Measurements from ENCODE around the gene HEXB. TPM values are rescaled to one million over a fixed set of nuclear protein-coding genes. Genes with fewer than 3 reads are reported as not detected.

The HEXB gene
- total RNA-seq (113 TPM), polyA plus RNA-seq (ENCODE audit: insufficient read depth, low read depth, low replicate concordance) (184 TPM)
- long read RNA-seq, donor 1, transcript HEXB-201 (14 exons, 1,901 nt) = major isoform, 18 of 42 reads
- long read RNA-seq, donor 1, transcript HEXB-209 (6 exons, 1,684 nt) = minor isoform, 5 of 42 reads
- long read RNA-seq, donor 1, partial matches to known transcripts = 16 of 42 reads
- long read RNA-seq, donor 1, other reads (novel, unspliced or antisense) = 0 of 42 reads
- long read RNA-seq, donor 2, transcript HEXB-201 (14 exons, 1,901 nt) = major isoform, 24 of 44 reads
- long read RNA-seq, donor 2, partial matches to known transcripts = 18 of 44 reads
- long read RNA-seq, donor 2, other reads (novel, unspliced or antisense) = 0 of 44 reads
- long read RNA-seq, donor 3, transcript HEXB-201 (14 exons, 1,901 nt) = major isoform, 52 of 89 reads
- long read RNA-seq, donor 3, partial matches to known transcripts = 32 of 89 reads
- long read RNA-seq, donor 3, other reads (novel, unspliced or antisense) = 0 of 89 reads
- long read RNA-seq, donor 4, transcript HEXB-201 (14 exons, 1,901 nt) = major isoform, 29 of 38 reads
- long read RNA-seq, donor 4, partial matches to known transcripts = 5 of 38 reads
- long read RNA-seq, donor 4, other reads (novel, unspliced or antisense) = 0 of 38 reads
- long read RNA-seq, donor 5, partial matches to known transcripts = 0 of 3 reads
- long read RNA-seq, donor 5, other reads (novel, unspliced or antisense) = 0 of 3 reads
- long read RNA-seq, donor 6, transcript HEXB-201 (14 exons, 1,901 nt) = major isoform, 13 of 34 reads
- long read RNA-seq, donor 6, partial matches to known transcripts = 7 of 34 reads
- long read RNA-seq, donor 6, other reads (novel, unspliced or antisense) = 13 of 34 reads
- long read RNA-seq, donor 7, transcript HEXB-201 (14 exons, 1,901 nt) = major isoform, 84 of 99 reads
- long read RNA-seq, donor 7, partial matches to known transcripts = 8 of 99 reads
- long read RNA-seq, donor 7, other reads (novel, unspliced or antisense) = 2 of 99 reads
- long read RNA-seq, donor 8, transcript HEXB-209 (6 exons, 1,684 nt) = minor isoform, 9 of 57 reads
- long read RNA-seq, donor 8, transcript HEXB-201 (14 exons, 1,901 nt) = major isoform, 28 of 57 reads
- long read RNA-seq, donor 8, partial matches to known transcripts = 7 of 57 reads
- long read RNA-seq, donor 8, other reads (novel, unspliced or antisense) = 7 of 57 reads
- long read RNA-seq, donor 9, transcript HEXB-201 (14 exons, 1,901 nt) = major isoform, 12 of 15 reads
- long read RNA-seq, donor 9, partial matches to known transcripts = 0 of 15 reads
- long read RNA-seq, donor 9, other reads (novel, unspliced or antisense) = 0 of 15 reads
- long read RNA-seq, donor 10, transcript HEXB-205 (3 exons, 806 nt) = minor isoform, 5 of 76 reads
- long read RNA-seq, donor 10, transcript HEXB-201 (14 exons, 1,901 nt) = major isoform, 24 of 76 reads
- long read RNA-seq, donor 10, partial matches to known transcripts = 35 of 76 reads
- long read RNA-seq, donor 10, other reads (novel, unspliced or antisense) = 6 of 76 reads

DNA sequence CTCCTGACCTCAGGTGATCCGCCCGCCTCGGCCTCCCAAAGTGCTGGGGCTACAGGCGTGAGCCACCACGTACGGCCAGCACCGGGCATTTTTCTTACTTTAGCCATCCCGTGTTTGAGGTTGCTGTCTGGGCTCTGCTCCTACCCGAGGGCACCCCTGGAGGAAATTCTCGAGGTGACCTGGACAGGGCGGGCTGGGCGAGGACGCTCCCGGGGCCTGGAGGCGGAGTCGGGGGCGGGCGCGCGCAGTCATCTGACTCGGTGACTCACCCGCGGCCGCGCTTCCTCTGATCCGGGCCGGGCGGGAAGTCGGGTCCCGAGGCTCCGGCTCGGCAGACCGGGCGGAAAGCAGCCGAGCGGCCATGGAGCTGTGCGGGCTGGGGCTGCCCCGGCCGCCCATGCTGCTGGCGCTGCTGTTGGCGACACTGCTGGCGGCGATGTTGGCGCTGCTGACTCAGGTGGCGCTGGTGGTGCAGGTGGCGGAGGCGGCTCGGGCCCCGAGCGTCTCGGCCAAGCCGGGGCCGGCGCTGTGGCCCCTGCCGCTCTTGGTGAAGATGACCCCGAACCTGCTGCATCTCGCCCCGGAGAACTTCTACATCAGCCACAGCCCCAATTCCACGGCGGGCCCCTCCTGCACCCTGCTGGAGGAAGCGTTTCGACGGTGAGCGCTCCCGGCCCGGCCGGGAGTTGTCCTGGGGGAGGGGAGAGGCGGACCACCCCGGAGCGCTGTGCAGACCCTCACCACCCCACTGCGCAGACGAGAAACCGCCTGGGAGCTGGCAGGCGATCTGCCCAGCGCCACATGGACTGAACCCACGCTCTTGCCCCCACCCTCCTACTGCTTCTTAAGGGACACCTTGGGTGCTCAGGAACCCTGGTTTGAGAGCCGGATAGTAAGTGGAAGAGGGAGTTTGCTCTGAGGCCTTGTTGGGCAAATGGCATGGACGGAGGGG lies at the start of gene HEXB:
Gene HEXB (plus strand): TSS at position 334 of the 952 bp plus-strand sequence. CDS start 28 bp downstream, at position 362.
- H3K4me1 ChIP-seq (ENCODE audit: control insufficient read depth in 2 of 3, insufficient read depth in 2 of 3, low read depth in 1 of 3, low read length in 3 of 3) = peaks cover 3 to 13% (median 11%) of the 10 kb centered on the region in 3 donors
- H3K4me3 ChIP-seq (ENCODE audit: low read length in 3 of 3) = peak within 1 kb of the TSS; percentile 49 to 70 (median 67)
- H3K9ac ChIP-seq (ENCODE audit: low read length in 3 of 3) = peak within 1 kb of the TSS; percentile 18 to 91 (median 34)
- no peaks in the 10 kb centered on the region for H3K9me3 ChIP-seq (ENCODE audit: control insufficient read depth in 2 of 3, insufficient read depth in 1 of 3, low read length in 3 of 3)
- FAIRE-seq (no peak), DNase-seq (peak; percentile 85 to 97 (median 89))
- no peak for TF ChIP-seq CTCF (IDR thresholded peaks at IDR 0.05; ENCODE audit: borderline replicate concordance, extremely low read depth, insufficient read depth)
- H3K27me3 ChIP-seq (ENCODE audit: control insufficient read depth, insufficient read depth, low read length) = no peaks in the 10 kb centered on the region
- H3K27ac ChIP-seq (ENCODE audit: low read depth in 2 of 2, low read length in 2 of 2) = peak within 1 kb of the TSS; percentile 71 to 80
- intact Hi-C loops (cut with DNase I) = no loop called here
- H3K36me3 ChIP-seq (ENCODE audit: control insufficient read depth in 2 of 3, insufficient read depth in 3 of 3, low read length in 3 of 3) = no peaks in the 10 kb centered on the region

- H3K27ac ChIP-seq (ENCODE audit: low read depth in 2 of 2, low read length in 2 of 2) = no peak overlapping the region
- FAIRE-seq (no peak), DNase-seq (no peak)
- peaks cover 4 to 14% (median 14%) of the 10 kb centered on the region in 3 donors for H3K36me3 ChIP-seq (ENCODE audit: control insufficient read depth in 2 of 3, insufficient read depth in 3 of 3, low read length in 3 of 3)
- H3K9me3 ChIP-seq (ENCODE audit: control insufficient read depth in 2 of 3, insufficient read depth in 1 of 3, low read length in 3 of 3) = no peaks in the 10 kb centered on the region
- H3K9ac ChIP-seq (ENCODE audit: low read length in 3 of 3) = no peak overlapping the region
- no peaks in the 10 kb centered on the region for H3K27me3 ChIP-seq (ENCODE audit: control insufficient read depth, insufficient read depth, low read length)
- peaks cover 0 to 8% (median 6%) of the 10 kb centered on the region in 3 donors for H3K4me1 ChIP-seq (ENCODE audit: control insufficient read depth in 2 of 3, insufficient read depth in 2 of 3, low read depth in 1 of 3, low read length in 3 of 3)
- intact Hi-C loops (cut with DNase I) = loop anchor here (10.0 kb wide), 1 partner anchor 51 kb away; no protein-coding TSS in a partner anchor
- H3K4me3 ChIP-seq (ENCODE audit: low read length in 3 of 3) = no peak overlapping the region
- TF ChIP-seq CTCF (IDR thresholded peaks at IDR 0.05; ENCODE audit: borderline replicate concordance, extremely low read depth, insufficient read depth) = no peak
These were observed 48.9 kb upstream of the HEXB start for GRCh38 chr5:74636149-74636548.

Measured in kidney (tissue), 22 donors.